Hepatocyte (in vitro differentiated cells): Measurements from ENCODE around the gene ADGRA1.

Experiments
- EZH2 ChIP-seq: fragments of 200-600 bp; sonication (generic); IDR thresholded peaks from 2 replicates; pipeline ENCODE4 v1.6.1; 2016; ENCODE audit warnings: antibody characterized with exemption, mild to moderate bottlenecking, borderline replicate concordance
- EZH2phosphoT487 ChIP-seq: fragments of 200-600 bp; sonication (generic); IDR thresholded peaks from one replicate; pipeline ENCODE4 v1.6.1; 2018; ENCODE audit warnings: antibody characterized with exemption, mild to moderate bottlenecking, low read depth, moderate library complexity; ENCODE audit not compliant: unreplicated experiment, severe bottlenecking
- TF ChIP-seq, protein P1 (sequence below): fragments of 200-600 bp; sonication (generic); IDR thresholded peaks from 2 replicates; pipeline ENCODE4 v1.5.1; 2016; ENCODE audit warnings: antibody characterized with exemption, mild to moderate bottlenecking; ENCODE audit not compliant: poor library complexity

DNA sequence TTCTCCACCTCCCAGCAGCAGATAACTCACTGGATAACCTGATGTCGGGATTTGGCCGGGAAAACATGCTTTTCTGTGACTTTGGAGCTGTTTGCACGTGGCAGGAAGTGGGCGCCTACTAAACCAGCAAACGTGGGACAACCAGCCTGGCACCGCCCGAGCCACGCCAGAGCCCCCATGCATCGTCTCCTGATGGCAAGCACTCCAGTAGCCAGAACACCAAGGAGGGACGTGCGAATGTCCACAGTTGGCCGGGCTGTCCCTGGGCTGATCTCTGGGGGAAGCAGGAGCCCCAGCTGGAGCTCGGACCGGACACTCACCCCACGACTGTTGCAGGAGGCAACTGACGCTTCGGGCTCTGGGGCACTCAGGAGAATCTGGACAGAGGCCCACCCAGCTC, 7.1 kb downstream of the ADGRA1 start:
- TF ChIP-seq, protein P1, sequence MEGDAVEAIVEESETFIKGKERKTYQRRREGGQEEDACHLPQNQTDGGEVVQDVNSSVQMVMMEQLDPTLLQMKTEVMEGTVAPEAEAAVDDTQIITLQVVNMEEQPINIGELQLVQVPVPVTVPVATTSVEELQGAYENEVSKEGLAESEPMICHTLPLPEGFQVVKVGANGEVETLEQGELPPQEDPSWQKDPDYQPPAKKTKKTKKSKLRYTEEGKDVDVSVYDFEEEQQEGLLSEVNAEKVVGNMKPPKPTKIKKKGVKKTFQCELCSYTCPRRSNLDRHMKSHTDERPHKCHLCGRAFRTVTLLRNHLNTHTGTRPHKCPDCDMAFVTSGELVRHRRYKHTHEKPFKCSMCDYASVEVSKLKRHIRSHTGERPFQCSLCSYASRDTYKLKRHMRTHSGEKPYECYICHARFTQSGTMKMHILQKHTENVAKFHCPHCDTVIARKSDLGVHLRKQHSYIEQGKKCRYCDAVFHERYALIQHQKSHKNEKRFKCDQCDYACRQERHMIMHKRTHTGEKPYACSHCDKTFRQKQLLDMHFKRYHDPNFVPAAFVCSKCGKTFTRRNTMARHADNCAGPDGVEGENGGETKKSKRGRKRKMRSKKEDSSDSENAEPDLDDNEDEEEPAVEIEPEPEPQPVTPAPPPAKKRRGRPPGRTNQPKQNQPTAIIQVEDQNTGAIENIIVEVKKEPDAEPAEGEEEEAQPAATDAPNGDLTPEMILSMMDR: no peak
- TF ChIP-seq EZH2 (no peak), EZH2phosphoT487 (no peak)
